ENCODE results near the gene PSMG4.

Gene PSMG4

GRCh38 chr6:3303795-3304411 lies 45.2 kb downstream of the PSMG4 start:
- Histone ChIP-seq H3K4me3 (replicated peaks; ENCODE audit: insufficient read depth, low read length) (no peak overlapping the region), H3K27me3 (ENCODE audit: insufficient read depth, poor library complexity, severe bottlenecking) (no peaks in the 10 kb centered on the region), H3K27ac (replicated peaks) (no peak overlapping the region)
- TF ChIP-seq, protein P1, sequence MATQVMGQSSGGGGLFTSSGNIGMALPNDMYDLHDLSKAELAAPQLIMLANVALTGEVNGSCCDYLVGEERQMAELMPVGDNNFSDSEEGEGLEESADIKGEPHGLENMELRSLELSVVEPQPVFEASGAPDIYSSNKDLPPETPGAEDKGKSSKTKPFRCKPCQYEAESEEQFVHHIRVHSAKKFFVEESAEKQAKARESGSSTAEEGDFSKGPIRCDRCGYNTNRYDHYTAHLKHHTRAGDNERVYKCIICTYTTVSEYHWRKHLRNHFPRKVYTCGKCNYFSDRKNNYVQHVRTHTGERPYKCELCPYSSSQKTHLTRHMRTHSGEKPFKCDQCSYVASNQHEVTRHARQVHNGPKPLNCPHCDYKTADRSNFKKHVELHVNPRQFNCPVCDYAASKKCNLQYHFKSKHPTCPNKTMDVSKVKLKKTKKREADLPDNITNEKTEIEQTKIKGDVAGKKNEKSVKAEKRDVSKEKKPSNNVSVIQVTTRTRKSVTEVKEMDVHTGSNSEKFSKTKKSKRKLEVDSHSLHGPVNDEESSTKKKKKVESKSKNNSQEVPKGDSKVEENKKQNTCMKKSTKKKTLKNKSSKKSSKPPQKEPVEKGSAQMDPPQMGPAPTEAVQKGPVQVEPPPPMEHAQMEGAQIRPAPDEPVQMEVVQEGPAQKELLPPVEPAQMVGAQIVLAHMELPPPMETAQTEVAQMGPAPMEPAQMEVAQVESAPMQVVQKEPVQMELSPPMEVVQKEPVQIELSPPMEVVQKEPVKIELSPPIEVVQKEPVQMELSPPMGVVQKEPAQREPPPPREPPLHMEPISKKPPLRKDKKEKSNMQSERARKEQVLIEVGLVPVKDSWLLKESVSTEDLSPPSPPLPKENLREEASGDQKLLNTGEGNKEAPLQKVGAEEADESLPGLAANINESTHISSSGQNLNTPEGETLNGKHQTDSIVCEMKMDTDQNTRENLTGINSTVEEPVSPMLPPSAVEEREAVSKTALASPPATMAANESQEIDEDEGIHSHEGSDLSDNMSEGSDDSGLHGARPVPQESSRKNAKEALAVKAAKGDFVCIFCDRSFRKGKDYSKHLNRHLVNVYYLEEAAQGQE (IDR thresholded peaks at IDR 0.05; ENCODE audit: insufficient replicate concordance, low read depth) = no peak
- TF ChIP-seq SPI1 (IDR thresholded peaks at IDR 0.05; ENCODE audit: borderline replicate concordance, low read depth) (no peak), GABPA (IDR thresholded peaks at IDR 0.05; ENCODE audit: low read depth) (no peak), POLR2AphosphoS5 (IDR thresholded peaks at IDR 0.05; ENCODE audit: low read depth) (no peak)
- TF ChIP-seq, protein P2, sequence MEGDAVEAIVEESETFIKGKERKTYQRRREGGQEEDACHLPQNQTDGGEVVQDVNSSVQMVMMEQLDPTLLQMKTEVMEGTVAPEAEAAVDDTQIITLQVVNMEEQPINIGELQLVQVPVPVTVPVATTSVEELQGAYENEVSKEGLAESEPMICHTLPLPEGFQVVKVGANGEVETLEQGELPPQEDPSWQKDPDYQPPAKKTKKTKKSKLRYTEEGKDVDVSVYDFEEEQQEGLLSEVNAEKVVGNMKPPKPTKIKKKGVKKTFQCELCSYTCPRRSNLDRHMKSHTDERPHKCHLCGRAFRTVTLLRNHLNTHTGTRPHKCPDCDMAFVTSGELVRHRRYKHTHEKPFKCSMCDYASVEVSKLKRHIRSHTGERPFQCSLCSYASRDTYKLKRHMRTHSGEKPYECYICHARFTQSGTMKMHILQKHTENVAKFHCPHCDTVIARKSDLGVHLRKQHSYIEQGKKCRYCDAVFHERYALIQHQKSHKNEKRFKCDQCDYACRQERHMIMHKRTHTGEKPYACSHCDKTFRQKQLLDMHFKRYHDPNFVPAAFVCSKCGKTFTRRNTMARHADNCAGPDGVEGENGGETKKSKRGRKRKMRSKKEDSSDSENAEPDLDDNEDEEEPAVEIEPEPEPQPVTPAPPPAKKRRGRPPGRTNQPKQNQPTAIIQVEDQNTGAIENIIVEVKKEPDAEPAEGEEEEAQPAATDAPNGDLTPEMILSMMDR (IDR thresholded peaks at IDR 0.05; ENCODE audit: insufficient read depth, low read length) = no peak
- DNase-seq (ENCODE audit: low read depth in 1 of 2, low spot score in 1 of 2) = no peak

DNA sequence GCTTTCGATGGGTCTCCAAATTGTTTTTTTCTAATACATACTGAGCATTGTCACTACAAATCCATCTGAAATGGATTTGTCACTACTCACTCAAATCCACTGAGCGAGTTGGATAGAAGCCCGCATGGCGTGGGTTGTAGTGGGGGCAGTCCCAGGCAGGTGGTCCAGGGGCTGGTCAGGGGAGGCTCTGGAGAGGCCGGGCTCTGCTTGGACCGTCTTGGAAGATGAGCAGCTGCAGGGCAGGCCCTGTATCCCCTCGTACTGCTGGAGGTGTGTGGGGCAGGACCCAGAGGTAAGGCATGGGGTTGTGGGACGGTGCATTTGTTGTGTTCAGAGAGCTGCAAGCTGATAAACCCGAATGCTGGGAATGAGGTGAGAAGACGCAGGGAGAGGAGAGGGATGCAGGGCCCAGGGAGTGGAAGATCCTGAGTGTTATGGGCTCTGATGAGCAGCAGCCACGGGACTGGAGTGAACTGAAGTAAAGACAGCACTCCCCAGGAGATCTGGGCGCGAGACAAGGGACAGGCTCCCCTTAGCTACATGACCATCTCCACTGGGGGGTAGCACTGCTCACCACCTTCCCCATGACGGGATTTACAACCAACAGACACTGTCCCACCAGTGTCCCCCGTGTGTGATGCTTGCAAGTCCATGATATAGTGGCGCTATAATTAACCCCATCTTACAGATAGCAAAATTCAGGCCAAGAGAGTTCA lies 45.9 kb downstream of the PSMG4 start:
- no peak overlapping the region for H3K27ac ChIP-seq (replicated peaks)
- H3K27me3 ChIP-seq (ENCODE audit: insufficient read depth, poor library complexity, severe bottlenecking) = no peaks in the 10 kb centered on the region
- DNase-seq (ENCODE audit: low read depth in 1 of 2, low spot score in 1 of 2) = no peak
- TF ChIP-seq, protein P1 (IDR thresholded peaks at IDR 0.05; ENCODE audit: insufficient replicate concordance, low read depth) = no peak
- TF ChIP-seq, protein P2 (IDR thresholded peaks at IDR 0.05; ENCODE audit: insufficient read depth, low read length) = no peak
- TF ChIP-seq SPI1 (IDR thresholded peaks at IDR 0.05; ENCODE audit: borderline replicate concordance, low read depth) (no peak), GABPA (IDR thresholded peaks at IDR 0.05; ENCODE audit: low read depth) (no peak), POLR2AphosphoS5 (IDR thresholded peaks at IDR 0.05; ENCODE audit: low read depth) (no peak)
- no peak overlapping the region for H3K4me3 ChIP-seq (replicated peaks; ENCODE audit: insufficient read depth, low read length)

- H3K27me3 ChIP-seq (ENCODE audit: insufficient read depth, poor library complexity, severe bottlenecking) = no peaks in the 10 kb centered on the region
- DNase-seq (ENCODE audit: low read depth in 1 of 2, low spot score in 1 of 2) = no peak
- TF ChIP-seq POLR2AphosphoS5 (IDR thresholded peaks at IDR 0.05; ENCODE audit: low read depth) (no peak), SPI1 (IDR thresholded peaks at IDR 0.05; ENCODE audit: borderline replicate concordance, low read depth) (no peak), GABPA (IDR thresholded peaks at IDR 0.05; ENCODE audit: low read depth) (no peak)
- TF ChIP-seq, protein P2 (IDR thresholded peaks at IDR 0.05; ENCODE audit: insufficient read depth, low read length) = no peak
- TF ChIP-seq, protein P1 (IDR thresholded peaks at IDR 0.05; ENCODE audit: insufficient replicate concordance, low read depth) = no peak
- no peak overlapping the region for H3K27ac ChIP-seq (replicated peaks)
- no peak overlapping the region for H3K4me3 ChIP-seq (replicated peaks; ENCODE audit: insufficient read depth, low read length)
Measured at GRCh38 chr6:3305216-3305565, 46.4 kb downstream of the PSMG4 start.

All from HL-60 (cell line).